ENCODE results near the gene STARD8. TPM values are rescaled to one million over a fixed set of nuclear protein-coding genes. Genes with fewer than 3 reads are reported as not detected.

Gene STARD8
- total and polyA plus RNA-seq, 2 donors (not counting 1 experiment from before 2014, with no cell fraction given) = 0.33 to 0.54 TPM

DNA sequence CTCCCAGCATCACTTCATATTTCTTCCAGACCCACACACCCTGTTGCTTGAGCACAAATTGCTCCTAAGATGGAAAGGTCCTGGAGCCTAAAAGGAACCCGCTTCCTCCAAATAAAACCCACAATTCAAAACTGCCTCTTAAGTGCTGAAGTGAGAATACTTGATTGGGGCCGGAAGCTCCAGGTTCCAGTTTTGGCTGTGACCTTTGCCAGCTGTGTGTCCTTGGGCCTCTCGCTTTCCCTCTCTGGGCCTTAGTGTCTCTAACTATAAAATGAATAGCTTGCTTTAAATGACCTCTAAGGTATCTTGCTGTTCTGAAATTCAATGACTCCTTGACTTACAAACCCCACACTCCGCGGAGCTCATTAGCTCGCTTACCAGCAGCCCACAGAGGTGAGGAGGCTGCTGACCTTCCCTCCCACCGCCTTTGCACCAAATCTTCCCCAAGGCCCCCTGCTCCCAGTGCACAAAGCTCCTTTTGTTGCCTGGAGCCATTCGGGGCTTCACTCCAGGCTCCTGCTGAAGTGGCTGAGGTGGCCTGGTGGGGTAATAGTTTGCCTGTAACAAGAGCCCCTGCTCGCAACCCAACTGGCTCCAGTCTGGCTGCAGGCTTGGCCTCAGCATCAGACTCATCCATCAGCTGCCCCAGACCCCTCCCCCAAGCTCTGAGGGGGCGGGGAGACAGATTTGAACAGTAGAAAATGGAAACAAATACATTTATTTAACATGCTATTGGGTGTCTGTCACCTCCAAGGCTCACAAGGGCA is 21.8 kb downstream of the STARD8 start:
- H3K27ac ChIP-seq (ENCODE audit: low read length in 2 of 2) = no peak overlapping the region
- ATAC-seq (ENCODE audit: low read depth) (no peak), DNase-seq (no peak)
- no peak overlapping the region for H3K27ac Mint-ChIP-seq
- no peak overlapping the region for H3K4me3 Mint-ChIP-seq
- no peaks in the 10 kb centered on the region for H3K4me1 Mint-ChIP-seq
- H3K9me3 ChIP-seq (ENCODE audit: control extremely low read depth in 1 of 3, control insufficient read depth in 2 of 3, insufficient read depth in 1 of 3, low read length in 2 of 3) = no peaks in the 10 kb centered on the region
- no peak for TF ChIP-seq EZH2 (IDR thresholded peaks at IDR 0.05; ENCODE audit: borderline replicate concordance, insufficient read depth, low read depth, low read length, poor library complexity, severe bottlenecking)
- TF ChIP-seq, protein P1, sequence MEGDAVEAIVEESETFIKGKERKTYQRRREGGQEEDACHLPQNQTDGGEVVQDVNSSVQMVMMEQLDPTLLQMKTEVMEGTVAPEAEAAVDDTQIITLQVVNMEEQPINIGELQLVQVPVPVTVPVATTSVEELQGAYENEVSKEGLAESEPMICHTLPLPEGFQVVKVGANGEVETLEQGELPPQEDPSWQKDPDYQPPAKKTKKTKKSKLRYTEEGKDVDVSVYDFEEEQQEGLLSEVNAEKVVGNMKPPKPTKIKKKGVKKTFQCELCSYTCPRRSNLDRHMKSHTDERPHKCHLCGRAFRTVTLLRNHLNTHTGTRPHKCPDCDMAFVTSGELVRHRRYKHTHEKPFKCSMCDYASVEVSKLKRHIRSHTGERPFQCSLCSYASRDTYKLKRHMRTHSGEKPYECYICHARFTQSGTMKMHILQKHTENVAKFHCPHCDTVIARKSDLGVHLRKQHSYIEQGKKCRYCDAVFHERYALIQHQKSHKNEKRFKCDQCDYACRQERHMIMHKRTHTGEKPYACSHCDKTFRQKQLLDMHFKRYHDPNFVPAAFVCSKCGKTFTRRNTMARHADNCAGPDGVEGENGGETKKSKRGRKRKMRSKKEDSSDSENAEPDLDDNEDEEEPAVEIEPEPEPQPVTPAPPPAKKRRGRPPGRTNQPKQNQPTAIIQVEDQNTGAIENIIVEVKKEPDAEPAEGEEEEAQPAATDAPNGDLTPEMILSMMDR (IDR thresholded peaks at IDR 0.05) = no peak
- intact Hi-C loops (cut with micrococcal nuclease) = no loop called here
- WGBS (ENCODE audit: insufficient coverage) = no CpG with 5 or more reads among the region's 10 CpGs
- no peaks in the 10 kb centered on the region for H3K36me3 ChIP-seq (replicated peaks in 1 of 2; ENCODE audit: control extremely low read depth in 1 of 2, control insufficient read depth in 1 of 2, extremely low read depth in 1 of 2, insufficient read depth in 2 of 2, low read length in 1 of 2)
- H3K27me3 ChIP-seq (replicated peaks in 1 of 4; ENCODE audit: control extremely low read depth in 1 of 4, control insufficient read depth in 3 of 4, insufficient read depth in 4 of 4, low read length in 3 of 4) = no peaks in the 10 kb centered on the region
- H3K27me3 Mint-ChIP-seq = peaks cover 5% of the 10 kb centered on the region
- H3K79me2 ChIP-seq (ENCODE audit: control insufficient read depth, insufficient read depth, low read length) = no peaks in the 10 kb centered on the region
- H2AFZ ChIP-seq (ENCODE audit: insufficient read depth, low read depth, low read length, poor library complexity, severe bottlenecking) = no peak overlapping the region
- no peak overlapping the region for H3K9ac ChIP-seq (ENCODE audit: low read length)
- H3K9me3 Mint-ChIP-seq (ENCODE audit: insufficient read depth) = no peaks in the 10 kb centered on the region
- no peak overlapping the region for H3K4me2 ChIP-seq (replicated peaks; ENCODE audit: low read depth, low read length, poor library complexity, severe bottlenecking)
- no peaks in the 10 kb centered on the region for H4K20me1 ChIP-seq (ENCODE audit: control insufficient read depth, insufficient read depth, low read length, poor library complexity, severe bottlenecking)
- H3K4me1 ChIP-seq (ENCODE audit: control insufficient read depth in 2 of 2, insufficient read depth in 2 of 2, low read length in 2 of 2) = no peaks in the 10 kb centered on the region
- ChIA-PET POLR2A (no interaction called here), CTCF (no interaction called here)
- H3K4me3 ChIP-seq (ENCODE audit: control extremely low read depth in 1 of 5, extremely low read depth in 1 of 5, insufficient read depth in 1 of 5, low read depth in 2 of 5, low read length in 4 of 5) = no peak overlapping the region

DNA sequence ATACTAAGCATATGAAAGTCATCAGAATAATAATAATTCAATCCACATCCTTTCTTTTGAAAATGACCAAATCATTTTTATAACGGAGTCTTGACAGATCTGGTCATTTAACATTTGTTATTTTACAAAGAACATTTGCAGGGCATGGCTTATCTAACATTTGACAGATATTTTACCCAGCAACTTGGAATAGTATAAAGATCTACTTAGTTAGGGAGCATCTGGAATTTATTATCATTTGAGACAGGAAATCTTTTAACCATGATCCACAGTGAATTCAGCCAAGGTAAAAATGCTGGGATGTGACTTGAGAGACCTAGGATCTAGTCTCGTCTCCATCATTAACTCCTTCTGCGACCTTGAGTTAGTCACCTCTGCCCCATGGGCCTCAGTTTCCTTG is 22.4 kb downstream of the STARD8 start:
- 100% methylated on average over 1 of the region's 3 CpGs for WGBS (ENCODE audit: insufficient coverage)
- ChIA-PET CTCF (no interaction called here), POLR2A (no interaction called here)
- Histone ChIP-seq H3K4me1 (ENCODE audit: control insufficient read depth in 2 of 2, insufficient read depth in 2 of 2, low read length in 2 of 2) (no peaks in the 10 kb centered on the region), H3K4me2 (replicated peaks; ENCODE audit: low read depth, low read length, poor library complexity, severe bottlenecking) (no peak overlapping the region), H3K27ac (ENCODE audit: low read length in 2 of 2) (no peak overlapping the region), H3K36me3 (replicated peaks in 1 of 2; ENCODE audit: control extremely low read depth in 1 of 2, control insufficient read depth in 1 of 2, extremely low read depth in 1 of 2, insufficient read depth in 2 of 2, low read length in 1 of 2) (no peaks in the 10 kb centered on the region), H3K9me3 (ENCODE audit: control extremely low read depth in 1 of 3, control insufficient read depth in 2 of 3, insufficient read depth in 1 of 3, low read length in 2 of 3) (no peaks in the 10 kb centered on the region), H3K9ac (ENCODE audit: low read length) (no peak overlapping the region), H2AFZ (ENCODE audit: insufficient read depth, low read depth, low read length, poor library complexity, severe bottlenecking) (no peak overlapping the region), H4K20me1 (ENCODE audit: control insufficient read depth, insufficient read depth, low read length, poor library complexity, severe bottlenecking) (no peaks in the 10 kb centered on the region), H3K4me3 (ENCODE audit: control extremely low read depth in 1 of 5, extremely low read depth in 1 of 5, insufficient read depth in 1 of 5, low read depth in 2 of 5, low read length in 4 of 5) (no peak overlapping the region), H3K79me2 (ENCODE audit: control insufficient read depth, insufficient read depth, low read length) (no peaks in the 10 kb centered on the region), H3K27me3 (replicated peaks in 1 of 4; ENCODE audit: control extremely low read depth in 1 of 4, control insufficient read depth in 3 of 4, insufficient read depth in 4 of 4, low read length in 3 of 4) (no peaks in the 10 kb centered on the region)
- Mint-ChIP-seq H3K9me3 (ENCODE audit: insufficient read depth) (no peaks in the 10 kb centered on the region), H3K4me1 (no peaks in the 10 kb centered on the region), H3K4me3 (no peak overlapping the region), H3K27ac (no peak overlapping the region), H3K27me3 (peaks cover 5% of the 10 kb centered on the region)
- no peak for ATAC-seq (ENCODE audit: low read depth)
- intact Hi-C loops (cut with micrococcal nuclease) = no loop called here
- DNase-seq = no peak
- TF ChIP-seq EZH2 (IDR thresholded peaks at IDR 0.05; ENCODE audit: borderline replicate concordance, insufficient read depth, low read depth, low read length, poor library complexity, severe bottlenecking) = no peak
- TF ChIP-seq, protein P1 (IDR thresholded peaks at IDR 0.05) = no peak

All from B cell (primary cell).